GM18519 (cell line): ENCODE measurements around the gene FUT9.
A peak's percentile ranks its signal among the peaks of the same experiment; 100 is the strongest.

Experiments used
- ATAC-seq: cut with Tn5 transposase; IDR thresholded peaks from one replicate; pipeline ENCODE4 v1.9.1; 2021; ENCODE audit warnings: mild to moderate bottlenecking, moderate library complexity; ENCODE audit not compliant: unreplicated experiment, low FRiP score

Gene FUT9

DNA sequence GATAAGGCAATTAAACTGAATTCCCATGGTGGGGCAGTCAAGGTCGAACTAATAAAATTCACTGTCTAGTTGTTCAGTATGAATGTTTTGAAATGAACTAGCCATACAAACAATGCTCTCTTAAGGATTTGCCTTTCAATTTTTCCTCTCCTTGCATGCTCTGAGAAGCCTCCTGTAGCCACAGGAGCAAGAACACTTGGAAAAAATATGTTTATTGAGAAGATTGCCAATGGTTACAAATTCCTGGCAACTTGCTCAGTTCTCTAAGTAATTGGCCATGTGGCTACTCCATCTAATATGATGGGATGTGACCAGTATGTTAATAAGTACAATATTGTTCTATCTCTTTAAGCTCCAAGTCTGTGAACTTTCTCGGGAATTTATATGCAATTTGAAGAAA is 49.4 kb downstream of the FUT9 start:
- no peak for ATAC-seq

DNA sequence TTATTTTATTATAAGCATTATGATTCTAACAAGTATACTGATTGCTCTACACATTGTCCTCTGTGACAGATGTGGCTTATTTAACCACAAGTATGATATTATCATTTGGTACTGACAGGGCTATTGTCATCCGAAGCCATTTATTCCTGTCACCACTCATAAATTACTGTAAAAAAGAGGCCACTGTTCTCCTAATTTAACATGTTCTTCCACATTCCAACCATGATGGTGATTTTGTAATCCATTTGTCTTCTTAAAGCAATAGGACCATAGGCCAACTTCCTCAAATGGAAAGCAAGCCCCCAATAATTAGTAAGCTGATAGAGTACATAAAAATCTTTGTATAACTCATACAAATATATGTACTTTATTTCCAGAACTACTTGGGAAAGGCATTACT is 50.6 kb downstream of the FUT9 start:
- no peak for ATAC-seq

DNA sequence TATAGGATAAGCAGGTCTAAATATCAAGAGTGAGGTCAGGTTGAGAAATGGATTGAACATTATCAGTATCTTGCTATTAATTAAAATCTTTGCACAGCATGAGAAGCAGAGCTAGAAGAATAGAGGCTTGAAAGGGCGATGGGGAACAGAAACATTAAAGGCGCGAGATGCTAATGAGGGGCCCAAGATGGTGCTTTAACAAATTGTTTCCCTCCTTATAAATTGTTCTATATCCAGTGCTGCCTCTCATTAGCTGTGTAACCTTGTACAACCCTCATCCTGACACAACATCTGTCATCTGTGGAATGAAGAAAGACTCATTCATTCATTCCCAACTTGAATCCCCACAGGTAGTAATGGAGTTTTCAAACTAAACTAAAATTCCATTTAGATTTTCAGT is 57.8 kb downstream of the FUT9 start:
- ATAC-seq, result no peak

DNA sequence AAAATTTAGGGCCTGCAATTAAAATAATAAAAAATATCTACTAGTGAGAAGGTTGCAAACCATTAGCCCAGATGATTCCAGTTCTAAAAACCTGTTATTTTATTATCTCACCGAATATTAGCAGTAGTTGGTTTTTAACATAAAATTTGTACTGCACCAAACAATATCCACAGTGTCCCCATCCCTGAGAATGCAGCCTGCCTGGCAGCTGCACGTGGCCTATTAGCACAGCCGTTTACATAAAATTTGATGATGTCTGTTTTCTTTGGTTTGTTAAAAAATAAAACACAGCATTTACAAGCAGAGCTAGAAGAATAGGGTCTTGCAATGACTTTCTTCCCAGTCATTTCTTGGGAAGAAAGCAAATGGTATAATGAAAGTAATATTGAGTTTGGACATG is 58.2 kb downstream of the FUT9 start:
- no peak for ATAC-seq

DNA sequence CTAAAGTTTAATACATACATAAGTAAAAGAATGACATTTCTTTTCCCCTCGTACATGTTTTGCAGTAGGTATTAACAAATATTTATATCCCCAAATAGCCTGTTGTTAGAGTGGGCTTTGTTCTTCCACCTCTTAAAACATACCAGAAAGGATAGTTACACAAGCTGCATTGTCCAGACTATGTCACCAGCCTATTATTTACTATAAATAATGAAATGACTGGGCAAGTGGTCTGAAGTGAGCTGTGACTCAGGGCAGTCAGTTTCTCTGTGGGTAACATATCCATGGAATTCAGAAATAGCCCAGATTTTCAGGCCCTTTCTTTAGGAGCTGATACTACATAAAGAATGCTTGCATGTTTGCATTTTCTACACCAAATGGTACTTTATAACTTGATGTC is 60.1 kb downstream of the FUT9 start:
- no peak for ATAC-seq

- no peak for ATAC-seq
These were observed 71.0 kb downstream of the FUT9 start for GRCh38 chr6:96086745-96087144.

- no peak for ATAC-seq
These were observed 73.4 kb downstream of the FUT9 start for GRCh38 chr6:96089173-96089572.

DNA sequence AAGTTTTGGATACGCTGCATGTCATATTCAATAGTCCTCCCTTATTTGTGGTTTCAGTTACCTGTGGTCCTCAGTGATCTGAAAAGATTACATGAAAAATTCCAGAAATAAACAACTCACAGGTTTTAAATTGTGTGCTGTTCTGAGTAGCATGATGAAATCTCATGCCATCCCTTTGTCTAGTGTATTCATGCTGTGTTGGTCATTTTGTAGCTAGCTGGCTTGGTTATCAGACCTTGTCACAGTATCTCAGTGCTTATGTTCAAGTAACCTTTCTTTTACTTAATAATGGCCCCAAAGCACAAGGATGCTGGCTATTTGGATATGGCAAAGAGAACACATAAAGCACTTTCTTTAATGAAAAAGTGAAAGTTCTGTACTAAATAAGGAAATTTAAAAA is 78.3 kb downstream of the FUT9 start:
- ATAC-seq, result no peak

GRCh38 chr6:96099069-96099468 is 83.3 kb downstream of the FUT9 start:
- no peak for ATAC-seq

DNA sequence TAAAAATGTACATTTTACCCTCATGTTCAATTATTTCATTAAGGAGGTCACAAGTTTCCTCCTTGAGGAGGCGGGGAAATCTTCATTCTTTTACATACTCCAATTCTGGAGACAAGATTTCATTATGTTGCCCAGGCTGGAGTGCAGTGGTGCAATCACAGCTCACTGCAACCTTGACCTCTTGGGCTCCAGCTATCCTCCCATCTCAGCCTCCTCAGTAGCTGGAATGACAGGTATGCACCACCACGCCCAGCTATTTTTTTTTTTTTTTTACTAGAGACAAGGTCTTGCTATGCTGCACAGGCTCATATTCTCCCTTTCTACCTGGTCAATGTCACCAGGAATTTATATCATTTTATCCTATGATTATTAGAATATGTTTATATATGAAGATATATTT is 85.8 kb downstream of the FUT9 start:
- no peak for ATAC-seq

DNA sequence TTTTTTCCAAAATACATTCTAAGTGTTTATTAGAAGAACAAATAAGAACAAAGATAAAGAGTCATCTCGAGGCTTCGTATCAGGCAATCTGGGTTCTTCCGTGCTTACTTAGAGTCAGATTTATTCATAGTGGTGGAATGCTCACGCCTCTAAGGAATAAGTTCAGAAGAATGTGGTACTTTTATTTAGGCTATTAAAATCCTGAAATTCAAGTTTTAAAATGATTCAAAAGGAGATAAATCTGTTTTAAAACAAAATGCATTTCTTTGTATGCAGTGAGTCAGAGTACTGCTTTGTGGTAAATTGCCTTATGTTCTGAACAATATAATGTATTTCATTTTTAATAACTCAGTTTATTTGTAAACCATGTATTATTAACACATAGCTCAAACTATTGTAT is 89.1 kb downstream of the FUT9 start:
- ATAC-seq, result no peak

DNA sequence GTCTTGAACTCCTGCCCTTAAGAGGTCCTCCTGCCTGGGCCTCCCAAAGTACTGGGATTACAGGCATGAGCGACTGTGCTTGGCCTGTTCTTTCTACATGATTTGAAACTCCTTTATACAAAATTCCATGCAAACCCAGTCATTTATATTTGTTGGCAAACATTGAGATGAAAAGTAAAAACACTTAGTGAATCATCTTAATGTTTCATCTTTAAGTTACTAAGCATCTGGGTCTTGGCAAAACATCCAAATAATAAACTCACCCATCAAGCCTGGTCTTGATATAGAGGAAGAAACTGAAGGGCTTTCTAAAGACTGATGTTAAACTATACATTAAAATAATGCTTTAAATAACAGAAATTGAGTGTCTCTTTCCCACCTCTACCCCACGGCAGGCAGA is 95.1 kb downstream of the FUT9 start:
- no peak for ATAC-seq

GRCh38 chr6:96116674-96117073 is 100.9 kb downstream of the FUT9 start:
- ATAC-seq, result no peak

DNA sequence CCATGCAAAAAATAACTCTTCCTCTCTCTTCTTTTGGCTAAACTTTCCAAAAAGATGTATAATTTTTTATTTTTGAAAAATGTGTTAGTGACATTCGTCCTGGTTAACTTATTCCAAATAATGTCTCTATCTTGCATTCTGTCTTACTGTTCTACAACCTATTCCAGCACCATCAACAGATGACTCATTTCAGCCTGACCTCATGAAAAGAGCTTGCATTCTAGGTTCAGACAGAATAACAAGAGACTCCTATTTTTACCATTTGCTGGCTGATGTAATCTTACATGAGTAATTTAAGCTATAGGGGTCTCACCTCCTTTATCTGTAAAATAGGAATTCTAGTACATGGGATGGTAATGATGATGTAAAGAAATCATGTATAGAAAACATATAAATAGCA is 109.0 kb downstream of the FUT9 start:
- ATAC-seq, result no peak

GRCh38 chr6:96138406-96138805 is 122.6 kb downstream of the FUT9 start:
- no peak for ATAC-seq

GRCh38 chr6:96142142-96142541 is 126.4 kb downstream of the FUT9 start:
- ATAC-seq, result no peak

DNA sequence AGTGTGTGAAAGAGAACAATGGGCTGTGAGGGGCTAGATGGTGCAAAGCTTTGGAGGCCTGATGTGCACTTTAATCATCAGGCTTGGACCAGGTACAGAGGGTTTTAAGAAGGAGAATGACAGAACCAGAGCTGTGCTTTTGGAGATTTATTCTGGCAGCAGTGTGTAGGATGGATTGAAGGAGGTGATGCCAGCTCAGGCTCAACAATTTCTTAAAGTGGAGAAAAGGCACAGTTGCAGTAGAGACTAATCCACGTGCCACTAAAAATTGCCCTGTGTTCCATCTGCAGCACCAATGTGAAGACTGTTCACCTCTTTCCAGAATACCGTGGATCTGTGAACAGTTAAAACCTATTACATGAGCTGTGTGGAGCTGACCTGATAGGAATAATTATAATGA is 134.7 kb downstream of the FUT9 start:
- no peak for ATAC-seq

DNA sequence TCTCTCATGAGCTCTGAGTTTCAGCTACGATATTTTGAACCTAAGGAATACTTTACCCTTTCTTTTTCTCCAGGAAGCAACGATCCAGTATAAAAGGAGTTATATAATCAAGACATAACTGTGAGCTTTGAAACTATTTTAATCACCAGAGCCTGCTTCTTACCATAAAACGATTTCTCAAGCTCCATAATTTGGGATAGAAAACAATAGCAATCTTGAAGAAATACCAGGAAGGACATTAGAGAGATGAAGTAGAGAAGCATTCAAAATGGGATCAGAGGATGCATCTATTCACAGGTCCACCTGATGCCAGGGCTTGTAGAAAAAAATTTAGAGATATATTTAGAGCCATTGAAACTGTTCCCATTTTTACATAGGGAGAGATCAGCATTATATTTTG is 135.9 kb downstream of the FUT9 start:
- ATAC-seq, result no peak

DNA sequence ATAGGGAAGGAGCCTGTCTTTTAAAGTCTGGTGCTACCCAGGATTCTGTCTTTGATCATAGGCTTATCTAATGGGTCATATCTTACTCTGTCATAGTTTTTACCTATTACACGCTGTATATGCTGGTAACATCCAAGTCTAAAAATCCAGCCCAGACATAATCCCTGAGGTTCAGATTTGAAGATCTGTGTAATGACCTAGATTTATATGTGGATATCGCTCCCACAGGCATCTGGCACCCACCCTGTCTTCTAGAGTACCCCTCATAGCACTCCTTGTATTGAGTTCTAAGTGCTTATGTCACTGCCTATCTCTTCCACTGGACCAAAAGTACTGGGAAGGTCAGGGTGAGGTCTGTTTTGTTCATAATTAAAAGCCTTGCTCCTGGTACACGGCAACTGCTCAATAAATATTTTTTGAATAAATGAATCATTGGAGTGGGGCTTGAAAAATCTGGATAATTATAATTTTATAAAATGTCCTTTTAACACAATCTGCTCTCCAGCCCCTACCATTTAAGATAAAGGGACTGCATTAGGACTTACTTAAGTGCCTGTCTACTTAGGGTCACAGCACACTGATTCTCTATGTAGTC is 136.4 kb downstream of the FUT9 start:
- no peak for ATAC-seq

DNA sequence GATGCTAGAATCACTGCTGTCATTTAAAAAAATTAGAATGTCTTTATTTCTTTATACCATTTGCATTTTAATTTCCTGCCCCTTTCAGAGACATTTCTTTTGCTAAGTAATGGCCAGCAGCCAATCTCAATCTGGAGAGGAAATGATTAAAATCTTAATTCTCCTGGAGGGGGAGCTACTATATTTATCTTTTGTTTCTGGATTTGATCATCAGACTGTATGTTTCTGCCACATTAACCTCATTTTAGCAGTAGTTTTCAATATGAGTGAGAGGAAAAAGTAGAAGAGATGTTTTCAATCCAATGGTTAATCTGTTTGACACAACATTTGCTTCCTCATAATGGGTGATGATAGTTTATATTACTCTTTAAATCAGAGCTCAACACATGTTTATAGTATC is 138.0 kb downstream of the FUT9 start:
- ATAC-seq, result no peak

DNA sequence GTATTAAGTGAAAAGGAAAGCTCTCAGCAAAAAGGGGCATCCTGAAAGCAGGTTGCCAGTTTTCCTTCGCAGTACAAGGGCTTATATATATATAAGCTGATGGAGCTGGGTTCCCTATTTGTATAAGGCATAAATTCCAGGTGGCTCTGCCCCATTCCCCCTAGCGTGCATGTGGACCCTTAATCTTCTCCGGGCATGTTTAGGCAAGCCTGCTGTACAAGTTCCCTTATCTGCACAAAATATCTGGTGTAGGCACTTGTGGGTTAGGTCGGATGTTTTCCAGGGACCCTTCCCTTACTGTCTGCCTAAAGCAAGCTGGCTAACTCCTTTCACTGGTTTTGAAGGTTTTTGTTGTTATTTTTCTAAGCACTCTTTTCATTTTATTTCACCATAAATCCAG is 140.7 kb downstream of the FUT9 start:
- ATAC-seq, result no peak

- ATAC-seq, result peak; percentile 94
These were observed 141.3 kb downstream of the FUT9 start for GRCh38 chr6:96157018-96157565.

GRCh38 chr6:96162711-96163120 is 146.9 kb downstream of the FUT9 start:
- no peak for ATAC-seq
